DMS53 treated with DMSO at 0.1 percent for 48 hours (cell line): ENCODE data around the gene HDAC5.
"Not testable (repeated sequence)": the region's sequence is repeated elsewhere in the genome, so short reads cannot be mapped to it uniquely, and the experiment has no call there.

Experiments used
- DNase-seq: peaks from one replicate; lab custom pipeline; 2025; ENCODE audit not compliant: unreplicated experiment; lab: John Stamatoyannopoulos, UW

HDAC5 gene

DNA sequence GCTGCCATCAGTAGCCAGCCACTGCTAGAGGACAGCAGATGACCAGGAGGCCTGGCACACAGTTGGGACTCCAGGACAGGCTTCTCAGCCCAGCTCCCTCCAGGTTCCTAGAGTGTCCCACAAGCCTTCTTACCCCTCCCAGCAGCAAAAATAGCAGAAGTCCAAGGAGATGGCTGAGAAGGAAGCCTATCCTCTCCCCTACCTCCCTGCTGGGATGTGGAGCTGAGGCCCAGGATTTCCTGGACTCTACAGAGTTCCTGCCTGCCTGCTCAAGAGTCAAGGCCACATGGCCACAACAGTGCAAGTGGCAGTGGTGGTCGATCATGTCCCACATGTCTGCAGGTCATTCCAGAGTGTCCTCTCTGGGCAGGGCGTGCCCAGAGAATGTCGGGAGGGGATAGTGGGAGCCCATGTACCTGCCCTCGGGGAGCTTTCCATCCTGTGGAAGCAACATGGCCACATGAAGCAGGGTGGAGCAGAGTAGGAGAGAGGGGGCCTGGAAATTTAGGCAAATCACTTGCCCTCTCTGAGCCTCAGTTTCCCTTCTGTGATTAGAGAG, 10.6 kb upstream of the HDAC5 start:
- no peak for DNase-seq

DNA sequence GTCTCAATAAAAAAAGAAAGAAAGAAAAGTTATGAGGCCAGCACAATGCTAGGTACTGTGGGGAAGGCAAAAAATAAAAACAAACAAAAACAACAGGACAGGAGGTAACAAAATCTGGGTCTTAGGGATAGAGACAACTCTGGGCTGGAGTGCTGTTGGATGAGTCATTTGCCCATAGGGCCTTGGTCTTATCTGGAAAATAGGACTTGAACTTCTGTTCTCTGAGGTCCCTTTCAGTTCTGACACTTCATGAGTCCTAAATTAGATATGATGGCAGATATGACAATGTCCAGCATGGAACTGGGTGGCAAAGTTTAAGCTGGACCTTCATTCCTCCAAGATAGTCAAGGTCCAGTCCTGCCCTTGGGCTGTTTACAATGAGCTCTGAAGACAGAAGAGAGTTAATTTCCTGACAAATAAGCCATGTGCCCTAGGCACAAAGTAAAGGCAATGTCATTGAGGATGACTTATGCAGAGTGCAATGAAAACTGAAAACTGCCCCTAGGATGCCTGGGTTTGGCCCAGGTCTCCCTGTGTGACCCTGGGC, 8.9 kb upstream of the HDAC5 start:
- DNase-seq: no peak

DNA sequence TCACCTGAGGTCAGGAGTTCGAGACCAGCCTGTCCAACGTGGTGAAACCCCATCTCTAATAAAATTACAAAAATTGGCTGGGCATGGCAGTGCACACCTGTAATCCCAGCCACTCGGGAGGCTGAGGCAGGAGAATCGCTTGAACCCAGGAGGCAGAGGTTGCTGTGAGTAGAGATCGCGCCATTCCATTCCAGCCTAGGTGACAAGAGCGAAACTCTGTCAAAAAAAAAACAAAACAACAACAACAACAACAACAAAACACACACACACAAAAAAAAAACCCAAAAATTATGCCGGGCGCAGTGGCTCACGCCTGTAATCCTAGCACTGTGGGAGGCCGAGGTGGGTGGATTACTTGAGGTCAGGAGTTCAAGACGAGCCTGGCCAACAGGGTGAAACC, 7.9 kb upstream of the HDAC5 start:
- DNase-seq: not testable (repeated sequence)

GRCh38 chr17:44130693-44131349, 7.4 kb upstream of the HDAC5 start:
- no peak for DNase-seq

DNA sequence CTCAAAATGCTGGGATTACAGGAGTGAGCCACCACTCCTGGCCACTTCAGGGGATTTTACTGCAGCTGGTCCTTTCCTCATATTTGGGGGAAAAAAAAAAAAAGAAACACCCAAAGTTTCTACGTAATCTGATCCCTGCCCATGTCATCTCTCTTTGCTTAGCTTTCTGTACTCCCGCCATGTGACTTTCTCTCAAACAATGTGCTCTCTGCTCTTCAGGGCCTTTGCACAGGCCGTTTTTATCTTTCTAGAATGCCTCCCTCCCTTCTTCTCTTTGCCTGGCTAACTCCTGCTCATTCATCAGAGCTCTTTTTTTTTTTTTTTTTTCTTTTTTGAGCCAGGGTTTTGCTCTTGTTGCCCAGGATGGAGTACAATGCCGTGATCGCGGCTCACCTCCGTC, 4.9 kb upstream of the HDAC5 start:
- no peak for DNase-seq

DNA sequence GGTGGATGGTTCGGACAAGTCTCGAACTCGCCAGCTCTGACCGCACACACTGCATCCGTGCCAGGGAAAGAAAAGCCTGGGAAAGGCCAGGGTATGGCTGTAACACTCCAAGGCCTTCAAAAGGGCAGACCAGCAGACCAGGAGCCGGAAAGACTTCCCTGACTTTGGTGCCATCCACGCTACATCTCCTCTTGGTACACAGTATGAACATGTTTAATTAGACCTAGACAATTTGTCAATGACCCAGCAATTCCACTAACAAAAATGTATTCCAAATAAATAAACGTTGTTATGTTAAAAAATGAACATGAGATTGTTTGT, 637 bp upstream of the HDAC5 start:
- no peak for DNase-seq

DNA sequence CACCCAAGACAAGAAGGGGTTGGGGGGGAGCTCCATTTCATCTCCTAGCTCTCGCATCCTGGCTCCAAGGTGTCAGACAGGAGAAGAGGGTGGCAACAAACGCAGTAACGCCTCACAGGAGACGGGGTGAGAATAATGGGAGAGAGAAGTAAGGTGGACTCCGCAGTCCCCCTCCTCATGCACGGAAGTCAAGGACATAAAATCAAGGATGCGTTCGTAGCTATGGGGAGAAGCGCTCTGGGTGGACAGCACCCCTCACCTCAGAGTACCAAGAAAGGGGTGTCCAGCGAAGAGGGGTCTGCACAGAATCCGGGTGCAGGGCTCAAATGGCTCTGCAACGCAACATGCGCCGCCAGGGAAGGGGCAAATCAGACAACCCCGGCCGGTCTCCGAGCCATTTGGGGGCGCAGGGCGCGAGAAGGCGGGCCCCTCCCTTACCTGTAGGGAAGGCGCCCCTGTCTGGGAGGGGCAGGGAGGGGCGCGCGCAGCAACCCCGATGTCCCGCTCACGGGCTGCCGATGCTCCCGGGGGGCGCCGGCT, 555 bp downstream of the HDAC5 start:
- DNase-seq: no peak

GRCh38 chr17:44121997-44122815, 1.2 kb downstream of the HDAC5 start:
- DNase-seq: no peak

GRCh38 chr17:44120851-44121605, 2.4 kb downstream of the HDAC5 start:
- DNase-seq: no peak

DNA sequence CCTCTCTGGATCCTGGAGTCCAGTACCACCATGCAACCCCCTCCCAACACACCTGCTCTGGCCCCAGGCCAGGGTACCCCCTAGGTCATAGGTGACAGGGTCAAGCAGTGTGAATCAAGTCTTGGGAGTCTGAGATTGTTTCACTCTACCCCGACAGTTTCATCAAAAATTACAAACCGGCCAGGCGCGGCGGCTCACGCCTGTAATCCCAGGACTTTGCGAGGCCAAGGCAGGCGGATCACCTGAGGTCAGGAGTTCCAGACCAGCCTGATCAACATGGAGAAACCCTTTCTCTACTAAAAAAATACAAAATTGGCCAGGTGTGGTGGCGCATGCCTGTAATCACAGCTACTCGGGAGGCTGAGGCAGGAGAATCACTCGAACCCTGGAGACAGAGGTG, 3.2 kb downstream of the HDAC5 start:
- DNase-seq: not testable (repeated sequence)

DNA sequence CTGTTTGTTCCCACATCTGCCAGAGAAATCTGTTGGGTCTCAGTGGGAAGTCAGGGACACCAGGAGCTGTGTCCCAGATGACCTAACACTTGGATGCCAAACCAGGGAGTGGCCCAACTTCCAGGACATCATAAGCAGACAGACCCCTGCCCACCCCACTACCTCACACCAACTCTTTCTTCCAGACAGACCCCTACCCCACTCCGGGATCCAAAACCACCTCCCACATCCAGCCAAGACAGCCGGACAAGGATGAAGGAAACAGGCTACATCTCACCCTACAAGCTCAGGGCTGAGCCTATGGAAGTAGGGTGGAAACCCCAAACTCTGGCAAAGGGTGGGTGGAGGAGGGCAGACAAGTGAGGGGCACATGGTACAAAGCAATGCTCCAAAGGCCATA, 3.6 kb downstream of the HDAC5 start:
- no peak for DNase-seq

- DNase-seq: no peak
Observed at GRCh38 chr17:44119062-44119461, 4.4 kb downstream of the HDAC5 start.

GRCh38 chr17:44118427-44119050, 4.9 kb downstream of the HDAC5 start:
- no peak for DNase-seq

GRCh38 chr17:44117351-44117750, 6.1 kb downstream of the HDAC5 start:
- DNase-seq: no peak

DNA sequence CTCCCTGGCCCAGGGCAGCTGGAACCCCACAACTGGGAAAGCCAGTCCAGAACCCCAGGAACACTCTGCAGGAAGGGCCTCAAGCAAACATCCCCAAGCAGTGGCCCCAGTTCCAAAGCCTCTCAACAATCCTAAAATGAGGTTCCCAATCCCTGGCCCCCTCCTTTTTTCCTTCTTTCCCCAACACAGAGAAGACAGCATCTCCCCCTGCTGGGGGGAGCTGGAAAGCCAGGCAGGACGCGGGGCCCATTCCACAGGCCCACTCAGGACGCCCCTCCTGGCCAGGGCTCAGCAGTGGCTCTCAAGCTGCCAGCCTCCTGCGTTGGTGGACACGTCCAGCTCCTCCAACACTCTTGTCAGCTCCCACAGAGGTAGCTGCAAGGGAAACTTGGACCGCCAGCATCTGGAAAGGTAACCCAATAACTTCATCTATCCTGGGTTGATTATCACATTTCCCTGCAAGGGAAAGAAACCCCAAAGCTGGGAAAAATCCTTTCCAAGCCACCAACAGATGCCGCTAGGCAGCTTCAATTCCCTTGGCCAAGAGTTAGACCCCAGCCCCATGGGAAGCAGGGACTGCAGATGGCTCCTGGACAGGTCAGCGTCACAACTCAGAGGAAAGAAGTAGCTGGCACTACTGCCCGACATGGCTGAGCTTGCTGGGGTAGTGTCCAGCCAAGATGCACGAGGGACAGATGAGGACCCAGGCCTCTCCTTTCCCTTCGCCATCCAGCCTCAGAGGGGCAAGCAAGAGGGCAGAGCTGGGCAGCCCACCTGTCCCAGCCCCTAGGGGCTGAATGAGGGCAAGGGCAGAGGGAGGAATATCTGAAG, 7.6 kb downstream of the HDAC5 start:
- DNase-seq: peak; percentile 13

- no peak for DNase-seq
Observed at GRCh38 chr17:44113868-44114840, 9.3 kb downstream of the HDAC5 start.

DNA sequence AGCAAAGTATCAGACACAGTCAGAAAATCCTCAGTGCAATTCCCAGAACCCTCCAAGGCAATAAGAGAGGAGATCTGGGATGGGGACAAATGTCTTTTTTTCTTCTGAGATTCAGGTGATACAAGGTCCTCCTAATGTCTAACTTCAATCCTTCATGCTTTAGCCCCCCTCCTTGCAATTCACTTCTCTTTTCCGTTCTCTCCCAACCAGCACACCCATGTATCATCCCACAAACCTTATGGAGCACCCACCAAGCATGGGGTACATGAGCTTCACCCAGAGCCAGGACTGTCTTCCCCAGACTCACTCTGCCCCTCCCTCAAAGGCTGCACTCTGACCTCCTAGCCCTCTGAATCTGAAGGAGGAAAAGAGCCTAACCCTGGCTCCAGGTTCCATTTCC, 10.1 kb downstream of the HDAC5 start:
- no peak for DNase-seq
